ENCODE measurements around the gene ACTMAP.

Gene ACTMAP, protein sequence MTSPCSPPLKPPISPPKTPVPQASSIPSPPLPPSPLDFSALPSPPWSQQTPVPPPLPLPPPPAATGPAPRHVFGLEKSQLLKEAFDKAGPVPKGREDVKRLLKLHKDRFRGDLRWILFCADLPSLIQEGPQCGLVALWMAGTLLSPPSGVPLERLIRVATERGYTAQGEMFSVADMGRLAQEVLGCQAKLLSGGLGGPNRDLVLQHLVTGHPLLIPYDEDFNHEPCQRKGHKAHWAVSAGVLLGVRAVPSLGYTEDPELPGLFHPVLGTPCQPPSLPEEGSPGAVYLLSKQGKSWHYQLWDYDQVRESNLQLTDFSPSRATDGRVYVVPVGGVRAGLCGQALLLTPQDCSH
- long read RNA-seq, transcript C19orf54-201 (6 exons, 2,753 nt), result major isoform, 27 of 105 reads
- long read RNA-seq, transcript C19orf54-203 (6 exons, 2,521 nt), result minor isoform, 10 of 105 reads
- long read RNA-seq, partial matches to known transcripts, result 24 of 105 reads
- long read RNA-seq, other reads (novel, unspliced or antisense), result 44 of 105 reads

- peak within 1 kb of the TSS; percentile 64 for H3K4me3 ChIP-seq (replicated peaks; ENCODE audit: insufficient read depth, low read length)
- H3K27ac ChIP-seq (replicated peaks), result peak within 1 kb of the TSS; percentile 99
- H3K27me3 ChIP-seq (ENCODE audit: insufficient read depth, poor library complexity, severe bottlenecking), result no peaks in the 10 kb centered on the region
- peak; percentile 100 for DNase-seq (ENCODE audit: low read depth in 1 of 2, low spot score in 1 of 2)
- TF ChIP-seq, protein P1, sequence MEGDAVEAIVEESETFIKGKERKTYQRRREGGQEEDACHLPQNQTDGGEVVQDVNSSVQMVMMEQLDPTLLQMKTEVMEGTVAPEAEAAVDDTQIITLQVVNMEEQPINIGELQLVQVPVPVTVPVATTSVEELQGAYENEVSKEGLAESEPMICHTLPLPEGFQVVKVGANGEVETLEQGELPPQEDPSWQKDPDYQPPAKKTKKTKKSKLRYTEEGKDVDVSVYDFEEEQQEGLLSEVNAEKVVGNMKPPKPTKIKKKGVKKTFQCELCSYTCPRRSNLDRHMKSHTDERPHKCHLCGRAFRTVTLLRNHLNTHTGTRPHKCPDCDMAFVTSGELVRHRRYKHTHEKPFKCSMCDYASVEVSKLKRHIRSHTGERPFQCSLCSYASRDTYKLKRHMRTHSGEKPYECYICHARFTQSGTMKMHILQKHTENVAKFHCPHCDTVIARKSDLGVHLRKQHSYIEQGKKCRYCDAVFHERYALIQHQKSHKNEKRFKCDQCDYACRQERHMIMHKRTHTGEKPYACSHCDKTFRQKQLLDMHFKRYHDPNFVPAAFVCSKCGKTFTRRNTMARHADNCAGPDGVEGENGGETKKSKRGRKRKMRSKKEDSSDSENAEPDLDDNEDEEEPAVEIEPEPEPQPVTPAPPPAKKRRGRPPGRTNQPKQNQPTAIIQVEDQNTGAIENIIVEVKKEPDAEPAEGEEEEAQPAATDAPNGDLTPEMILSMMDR (IDR thresholded peaks at IDR 0.05; ENCODE audit: insufficient read depth, low read length), result no peak
- TF ChIP-seq POLR2AphosphoS5 (IDR thresholded peaks at IDR 0.05; ENCODE audit: low read depth) (no peak), REST (IDR thresholded peaks at IDR 0.05; ENCODE audit: insufficient replicate concordance, low read depth) (no peak), GABPA (IDR thresholded peaks at IDR 0.05; ENCODE audit: low read depth) (peak; percentile 43; the same call in 1 of the 2 replicates), SPI1 (IDR thresholded peaks at IDR 0.05; ENCODE audit: borderline replicate concordance, low read depth) (peak; percentile 52; the same call in 1 of the 2 replicates)
Measured at GRCh38 chr19:40750058-40750873, at the start of gene ACTMAP. ACTMAP (minus strand) TSS chr19:40750477; CDS start chr19:40749803, 674 bp downstream.

GRCh38 chr19:40799558-40800338, 49.5 kb upstream of the ACTMAP start:
- Histone ChIP-seq H3K27ac (replicated peaks) (peak overlapping the region; percentile 91), H3K4me3 (replicated peaks; ENCODE audit: insufficient read depth, low read length) (peak overlapping the region; percentile 90), H3K27me3 (ENCODE audit: insufficient read depth, poor library complexity, severe bottlenecking) (no peaks in the 10 kb centered on the region)
- no peak for DNase-seq (ENCODE audit: low read depth in 1 of 2, low spot score in 1 of 2)
- TF ChIP-seq, protein P1 (IDR thresholded peaks at IDR 0.05; ENCODE audit: insufficient read depth, low read length), result no peak

DNA sequence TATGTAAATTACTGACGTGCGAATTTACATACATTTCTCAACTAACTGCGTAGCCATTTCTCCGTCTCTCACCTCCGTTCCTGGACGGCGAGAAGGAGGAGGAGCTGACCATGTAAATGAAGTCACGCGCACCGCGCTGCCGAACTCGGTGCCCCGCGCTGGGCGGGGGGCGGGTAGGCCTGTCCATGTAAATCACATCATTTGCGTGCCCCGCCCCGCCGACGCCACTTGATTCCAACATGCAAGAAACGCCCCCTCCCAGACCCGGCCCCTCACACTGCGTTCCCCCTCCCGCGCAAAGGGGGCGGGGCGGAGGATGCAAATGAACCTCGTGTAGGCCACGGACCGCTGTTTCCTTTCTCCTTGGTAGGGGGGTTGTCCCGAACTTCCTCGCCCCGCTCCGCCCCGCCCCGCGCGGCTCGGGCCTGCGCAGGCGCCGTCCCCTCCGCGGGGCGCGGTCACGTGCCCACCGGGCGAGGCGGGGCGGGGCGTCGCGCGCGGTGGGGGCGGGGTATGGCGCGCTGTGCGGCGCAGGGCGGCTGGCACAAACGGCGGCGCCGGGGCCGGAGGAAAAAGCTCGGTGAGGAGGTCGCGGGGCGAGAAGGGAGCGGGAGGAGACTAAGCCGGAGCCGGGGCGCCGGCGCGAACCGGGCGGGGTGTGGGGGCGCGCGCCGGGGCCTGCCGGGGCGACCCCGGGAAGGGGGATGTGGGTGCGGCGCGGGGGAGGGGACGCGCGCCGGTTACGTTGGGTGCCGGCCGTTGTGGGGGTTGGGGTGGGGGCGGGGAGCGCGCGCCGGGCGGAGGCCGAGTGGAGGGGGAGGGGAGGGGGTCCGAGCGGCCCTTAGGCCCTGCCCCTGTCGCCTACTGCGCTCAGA, 48.6 kb upstream of the ACTMAP start, which contains the start of gene EGLN2:
Gene EGLN2 (plus strand): TSS at position 509 of the 875 bp plus-strand sequence. CDS start 1,382 bp downstream, outside the sequence.
- Histone ChIP-seq H3K4me3 (replicated peaks; ENCODE audit: insufficient read depth, low read length) (peak within 1 kb of the TSS; percentile 90), H3K27me3 (ENCODE audit: insufficient read depth, poor library complexity, severe bottlenecking) (no peaks in the 10 kb centered on the region), H3K27ac (replicated peaks) (peak within 1 kb of the TSS; percentile 91)
- DNase-seq (ENCODE audit: low read depth in 1 of 2, low spot score in 1 of 2), result peak; percentile 98 to 100
- TF ChIP-seq, protein P1 (IDR thresholded peaks at IDR 0.05; ENCODE audit: insufficient read depth, low read length), result no peak
- TF ChIP-seq POLR2AphosphoS5 (IDR thresholded peaks at IDR 0.05; ENCODE audit: low read depth), result no peak; the same call in 1 of the 2 replicates
- no peak for TF ChIP-seq GABPA (IDR thresholded peaks at IDR 0.05; ENCODE audit: low read depth)
- TF ChIP-seq SPI1 (IDR thresholded peaks at IDR 0.05; ENCODE audit: borderline replicate concordance, low read depth), result no peak
- no peak for TF ChIP-seq REST (IDR thresholded peaks at IDR 0.05; ENCODE audit: insufficient replicate concordance, low read depth)
